ENCODE results near the gene COLEC12.
"Not testable (repeated sequence)": the region's sequence is repeated elsewhere in the genome, so short reads cannot be mapped to it uniquely, and the experiment has no call there.

Gene COLEC12

GRCh38 chr18:415617-416612 is 84.6 kb downstream of the COLEC12 start:
- Histone ChIP-seq H3K9ac (ENCODE audit: low read depth, low read length) (no peak overlapping the region), H3K36me3 (ENCODE audit: control insufficient read depth, insufficient read depth, low read length) (no peaks in the 10 kb centered on the region), H3K9me3 (ENCODE audit: control insufficient read depth, insufficient read depth, low read length) (no peaks in the 10 kb centered on the region), H3K4me3 (ENCODE audit: low read depth, low read length) (no peak overlapping the region), H3K4me1 (ENCODE audit: control insufficient read depth, insufficient read depth, low read length) (peaks cover 5% of the 10 kb centered on the region), H3K27me3 (ENCODE audit: control insufficient read depth, insufficient read depth, low read length) (no peaks in the 10 kb centered on the region)

DNA sequence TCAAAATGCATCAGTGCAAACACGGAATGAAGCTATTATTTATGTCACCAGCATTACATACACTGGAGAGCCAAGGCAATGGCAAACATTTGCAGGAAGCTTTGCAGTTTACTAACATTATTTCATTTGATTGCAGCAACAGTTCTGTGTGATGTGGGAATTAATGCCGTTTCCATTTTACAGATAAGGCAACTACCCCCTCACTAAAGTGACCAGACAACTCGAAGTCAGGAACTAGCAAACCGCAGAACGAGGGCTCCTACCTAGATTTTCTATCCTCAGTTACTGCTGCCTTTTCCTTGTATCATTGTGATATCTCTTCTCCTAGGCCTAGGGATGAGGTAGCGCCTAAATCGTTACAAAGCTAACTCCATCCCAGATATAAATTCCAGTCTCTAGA is 85.5 kb downstream of the COLEC12 start:
- Histone ChIP-seq H3K9ac (ENCODE audit: low read depth, low read length) (no peak overlapping the region), H3K27me3 (ENCODE audit: control insufficient read depth, insufficient read depth, low read length) (no peaks in the 10 kb centered on the region), H3K9me3 (ENCODE audit: control insufficient read depth, insufficient read depth, low read length) (no peaks in the 10 kb centered on the region), H3K4me3 (ENCODE audit: low read depth, low read length) (no peak overlapping the region), H3K36me3 (ENCODE audit: control insufficient read depth, insufficient read depth, low read length) (no peaks in the 10 kb centered on the region), H3K4me1 (ENCODE audit: control insufficient read depth, insufficient read depth, low read length) (no peaks in the 10 kb centered on the region)

GRCh38 chr18:413233-413632 is 87.3 kb downstream of the COLEC12 start:
- Histone ChIP-seq H3K27me3 (ENCODE audit: control insufficient read depth, insufficient read depth, low read length) (no peaks in the 10 kb centered on the region), H3K9ac (ENCODE audit: low read depth, low read length) (no peak overlapping the region), H3K4me3 (ENCODE audit: low read depth, low read length) (no peak overlapping the region), H3K4me1 (ENCODE audit: control insufficient read depth, insufficient read depth, low read length) (no peaks in the 10 kb centered on the region), H3K9me3 (ENCODE audit: control insufficient read depth, insufficient read depth, low read length) (no peaks in the 10 kb centered on the region), H3K36me3 (ENCODE audit: control insufficient read depth, insufficient read depth, low read length) (no peaks in the 10 kb centered on the region)

DNA sequence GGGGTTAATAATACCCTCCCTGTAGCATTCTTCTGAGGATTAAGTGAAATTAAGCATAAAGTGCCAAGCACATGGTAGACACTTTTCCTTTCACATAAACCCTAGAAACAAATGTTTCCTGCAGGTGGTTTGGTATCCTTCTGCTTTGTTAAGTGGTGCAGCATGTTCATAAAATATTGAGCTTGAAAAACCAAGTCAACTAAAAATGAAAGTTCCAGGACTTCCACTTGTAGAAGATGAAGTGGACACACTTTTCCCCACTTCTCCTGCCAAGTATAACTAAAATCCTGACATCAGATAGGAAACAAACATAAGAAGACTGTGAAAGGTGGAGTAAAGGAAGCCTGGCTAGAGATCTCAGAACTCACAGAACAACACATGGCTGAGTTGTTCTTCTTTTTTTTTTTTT is 90.5 kb downstream of the COLEC12 start:
- H3K4me1 ChIP-seq (ENCODE audit: control insufficient read depth, insufficient read depth, low read length), result no peaks in the 10 kb centered on the region
- H3K36me3 ChIP-seq (ENCODE audit: control insufficient read depth, insufficient read depth, low read length), result no peaks in the 10 kb centered on the region
- H3K9ac ChIP-seq (ENCODE audit: low read depth, low read length), result no peak overlapping the region
- H3K27me3 ChIP-seq (ENCODE audit: control insufficient read depth, insufficient read depth, low read length), result no peaks in the 10 kb centered on the region
- H3K9me3 ChIP-seq (ENCODE audit: control insufficient read depth, insufficient read depth, low read length), result no peaks in the 10 kb centered on the region
- H3K4me3 ChIP-seq (ENCODE audit: low read depth, low read length), result no peak overlapping the region

- Histone ChIP-seq H3K4me3 (ENCODE audit: low read depth, low read length) (no peak overlapping the region), H3K36me3 (ENCODE audit: control insufficient read depth, insufficient read depth, low read length) (no peaks in the 10 kb centered on the region), H3K4me1 (ENCODE audit: control insufficient read depth, insufficient read depth, low read length) (no peaks in the 10 kb centered on the region), H3K9ac (ENCODE audit: low read depth, low read length) (no peak overlapping the region), H3K9me3 (ENCODE audit: control insufficient read depth, insufficient read depth, low read length) (no peaks in the 10 kb centered on the region), H3K27me3 (ENCODE audit: control insufficient read depth, insufficient read depth, low read length) (no peaks in the 10 kb centered on the region)
These were observed 92.1 kb downstream of the COLEC12 start for GRCh38 chr18:408367-408766.

- Histone ChIP-seq H3K36me3 (ENCODE audit: control insufficient read depth, insufficient read depth, low read length) (no peaks in the 10 kb centered on the region), H3K27me3 (ENCODE audit: control insufficient read depth, insufficient read depth, low read length) (no peaks in the 10 kb centered on the region), H3K9ac (ENCODE audit: low read depth, low read length) (no peak overlapping the region), H3K4me3 (ENCODE audit: low read depth, low read length) (no peak overlapping the region), H3K4me1 (ENCODE audit: control insufficient read depth, insufficient read depth, low read length) (no peaks in the 10 kb centered on the region), H3K9me3 (ENCODE audit: control insufficient read depth, insufficient read depth, low read length) (no peaks in the 10 kb centered on the region)
These were observed 92.8 kb downstream of the COLEC12 start for GRCh38 chr18:407626-408224.

DNA sequence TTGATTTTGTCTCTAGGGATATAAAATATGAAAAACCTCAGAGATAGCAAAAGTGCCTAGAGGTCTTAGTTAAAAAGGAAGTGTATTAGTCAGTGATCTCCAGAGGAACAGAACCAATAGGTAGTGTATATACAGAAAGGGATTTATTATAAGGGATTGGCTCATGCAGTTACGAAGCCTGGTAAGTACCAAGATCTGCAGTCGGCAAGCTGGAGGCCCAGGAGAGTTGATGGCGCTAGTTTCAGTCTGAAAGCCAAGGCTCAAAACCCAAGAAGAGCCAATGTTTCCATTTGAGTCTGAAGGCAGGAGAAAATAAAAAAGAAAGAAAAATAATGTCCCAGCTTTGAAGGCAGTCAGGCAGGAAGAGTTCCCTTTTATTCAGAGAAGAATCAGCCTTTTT is 93.3 kb downstream of the COLEC12 start:
- Histone ChIP-seq H3K27me3 (ENCODE audit: control insufficient read depth, insufficient read depth, low read length) (no peaks in the 10 kb centered on the region), H3K36me3 (ENCODE audit: control insufficient read depth, insufficient read depth, low read length) (no peaks in the 10 kb centered on the region), H3K9me3 (ENCODE audit: control insufficient read depth, insufficient read depth, low read length) (no peaks in the 10 kb centered on the region), H3K4me3 (ENCODE audit: low read depth, low read length) (no peak overlapping the region), H3K4me1 (ENCODE audit: control insufficient read depth, insufficient read depth, low read length) (no peaks in the 10 kb centered on the region), H3K9ac (ENCODE audit: low read depth, low read length) (no peak overlapping the region)

DNA sequence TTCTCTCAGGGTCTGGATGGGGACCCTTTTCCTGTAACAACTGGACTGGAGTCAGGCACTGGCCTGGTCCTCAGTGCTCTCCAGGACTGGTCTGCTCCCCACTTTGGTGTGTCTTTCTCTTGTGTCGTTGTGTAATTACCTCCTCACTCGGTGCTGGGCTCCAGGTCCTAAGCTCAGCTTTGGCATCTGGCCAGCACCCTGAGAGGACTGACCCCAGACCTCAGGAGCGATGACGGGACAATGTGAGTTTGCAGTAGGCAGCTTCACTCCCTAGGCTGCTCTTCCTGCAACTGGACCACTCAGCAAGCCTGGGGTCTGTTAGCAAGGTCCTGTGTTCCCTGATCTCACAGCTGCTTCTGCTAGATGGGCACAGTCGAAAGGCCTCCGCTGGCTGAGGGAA is 93.8 kb downstream of the COLEC12 start:
- Histone ChIP-seq H3K9me3 (ENCODE audit: control insufficient read depth, insufficient read depth, low read length) (no peaks in the 10 kb centered on the region), H3K4me1 (ENCODE audit: control insufficient read depth, insufficient read depth, low read length) (no peaks in the 10 kb centered on the region), H3K27me3 (ENCODE audit: control insufficient read depth, insufficient read depth, low read length) (no peaks in the 10 kb centered on the region), H3K36me3 (ENCODE audit: control insufficient read depth, insufficient read depth, low read length) (no peaks in the 10 kb centered on the region), H3K9ac (ENCODE audit: low read depth, low read length) (no peak overlapping the region), H3K4me3 (ENCODE audit: low read depth, low read length) (no peak overlapping the region)

GRCh38 chr18:405006-405405 is 95.5 kb downstream of the COLEC12 start:
- H3K4me3 ChIP-seq (ENCODE audit: low read depth, low read length); H3K36me3 ChIP-seq (ENCODE audit: control insufficient read depth, insufficient read depth, low read length); H3K9me3 ChIP-seq (ENCODE audit: control insufficient read depth, insufficient read depth, low read length); H3K4me1 ChIP-seq (ENCODE audit: control insufficient read depth, insufficient read depth, low read length); H3K27me3 ChIP-seq (ENCODE audit: control insufficient read depth, insufficient read depth, low read length); H3K9ac ChIP-seq (ENCODE audit: low read depth, low read length): not testable (repeated sequence)

DNA sequence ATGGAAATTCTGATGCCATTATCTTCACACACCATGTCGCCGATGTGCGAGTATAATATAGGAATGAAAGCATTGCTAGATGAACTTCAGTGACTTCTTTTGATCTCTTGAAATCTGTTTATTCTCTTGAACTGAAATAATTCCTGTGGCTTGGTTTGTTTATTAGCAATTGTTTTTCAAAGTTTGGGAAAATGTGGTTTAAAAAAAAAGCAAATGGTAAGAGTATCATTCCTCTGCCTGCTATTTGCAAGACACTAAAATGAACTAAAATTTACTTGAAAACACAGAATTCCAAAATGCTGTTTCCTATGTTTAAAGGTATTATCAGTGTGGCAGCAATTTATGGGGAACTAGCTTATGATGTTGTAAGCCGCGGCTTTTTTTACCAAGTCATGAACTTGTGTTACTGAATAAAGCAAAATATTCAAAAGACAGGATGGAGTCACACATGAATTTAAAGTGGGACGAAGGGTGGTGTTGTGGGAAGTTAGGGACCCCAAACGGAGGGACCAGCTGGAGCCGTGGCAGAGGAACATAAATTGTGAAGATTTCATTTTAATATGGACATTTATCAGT is 96.4 kb downstream of the COLEC12 start:
- H3K9me3 ChIP-seq (ENCODE audit: control insufficient read depth, insufficient read depth, low read length), result no peaks in the 10 kb centered on the region
- H3K9ac ChIP-seq (ENCODE audit: low read depth, low read length), result no peak overlapping the region
- H3K36me3 ChIP-seq (ENCODE audit: control insufficient read depth, insufficient read depth, low read length), result no peaks in the 10 kb centered on the region

DNA sequence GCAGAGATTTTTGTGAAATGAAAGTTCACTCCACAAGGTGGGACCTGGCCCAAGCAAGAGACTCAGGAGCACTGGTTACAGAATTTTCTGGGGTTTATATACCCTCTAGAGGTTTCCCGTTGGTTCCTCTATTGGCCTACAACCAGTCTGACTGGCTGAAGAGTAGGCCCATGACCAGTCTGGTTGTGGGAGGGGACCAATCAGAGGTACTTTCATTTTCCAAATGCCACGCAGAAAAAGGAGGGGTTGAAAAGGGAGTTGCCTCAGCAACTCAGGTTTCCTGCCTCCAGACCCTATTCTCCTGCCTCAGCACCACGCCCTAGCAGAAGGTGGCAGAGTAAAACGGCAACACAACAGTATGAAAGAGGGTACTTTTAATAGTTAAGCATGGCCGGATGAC is 98.4 kb downstream of the COLEC12 start:
- Histone ChIP-seq H3K27me3 (ENCODE audit: control insufficient read depth, insufficient read depth, low read length) (no peaks in the 10 kb centered on the region), H3K4me1 (ENCODE audit: control insufficient read depth, insufficient read depth, low read length) (no peaks in the 10 kb centered on the region), H3K9ac (ENCODE audit: low read depth, low read length) (no peak overlapping the region), H3K4me3 (ENCODE audit: low read depth, low read length) (no peak overlapping the region), H3K36me3 (ENCODE audit: control insufficient read depth, insufficient read depth, low read length) (no peaks in the 10 kb centered on the region), H3K9me3 (ENCODE audit: control insufficient read depth, insufficient read depth, low read length) (no peaks in the 10 kb centered on the region)

More for the DNA sequence above, 96.4 kb downstream of the COLEC12 start:
- no peak overlapping the region for H3K4me3 ChIP-seq (ENCODE audit: low read depth, low read length)
- no peaks in the 10 kb centered on the region for H3K27me3 ChIP-seq (ENCODE audit: control insufficient read depth, insufficient read depth, low read length)
- no peaks in the 10 kb centered on the region for H3K4me1 ChIP-seq (ENCODE audit: control insufficient read depth, insufficient read depth, low read length)

DNA sequence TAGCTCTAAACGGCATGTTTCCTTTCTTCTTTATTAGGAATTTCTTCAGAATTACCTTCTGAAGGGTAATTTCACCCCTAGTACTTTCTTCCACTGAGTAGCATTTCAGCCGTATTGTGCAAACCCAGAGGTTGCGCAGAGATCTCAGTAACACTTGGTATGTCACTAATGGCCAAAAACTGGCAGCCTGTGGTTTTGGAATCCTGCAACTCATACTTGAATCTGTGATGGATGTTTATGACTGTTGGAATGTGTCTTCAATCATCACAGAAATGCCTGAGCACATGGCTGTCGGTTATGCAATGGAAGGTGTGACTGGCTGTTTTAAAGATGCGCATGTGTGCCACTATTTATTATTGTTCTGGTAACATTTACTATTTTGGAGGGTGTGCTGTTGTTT is 100.0 kb downstream of the COLEC12 start:
- H3K4me1 ChIP-seq (ENCODE audit: control insufficient read depth, insufficient read depth, low read length), result no peaks in the 10 kb centered on the region
- no peak overlapping the region for H3K4me3 ChIP-seq (ENCODE audit: low read depth, low read length)
- H3K27me3 ChIP-seq (ENCODE audit: control insufficient read depth, insufficient read depth, low read length), result no peaks in the 10 kb centered on the region
- no peaks in the 10 kb centered on the region for H3K9me3 ChIP-seq (ENCODE audit: control insufficient read depth, insufficient read depth, low read length)
- H3K36me3 ChIP-seq (ENCODE audit: control insufficient read depth, insufficient read depth, low read length), result no peaks in the 10 kb centered on the region
- no peak overlapping the region for H3K9ac ChIP-seq (ENCODE audit: low read depth, low read length)
